Heart left ventricle (tissue), 16 donors: ENCODE results near the gene WDR88. TPM values are rescaled to one million over a fixed set of nuclear protein-coding genes. Genes with fewer than 3 reads are reported as not detected.

ENCODE experiments used
- ATAC-seq, 4 donors: fragments of 200-7000 bp; cut with Tn5 transposase; one replicate each; pipeline ENCODE4 v1.9.1; 2020 to 2022; ENCODE audit warnings: moderate library complexity in 4 of 4, mild to moderate bottlenecking in 3 of 4, moderate number of reproducible peaks in 1 of 4
- DNase-seq, 5 donors: peaks; one replicate each; pipeline ENCODE4 v3.0.0-alpha.2; 2020
- H3K27ac ChIP-seq, 12 donors: fragments of 200-600 bp; sonication (generic) in 4 of 12; one replicate each; pipeline versions ENCODE4 v1.5.0 to v1.8.0; 2016 to 2022; ENCODE audit warnings: mild to moderate bottlenecking in 2 of 12
- H3K27me3 ChIP-seq, 9 donors: fragments of 200-600 bp; sonication (generic) in 2 of 9; one replicate each; pipeline versions ENCODE4 v1.5.1 to v1.8.0; 2016 to 2022; ENCODE audit warnings: mild to moderate bottlenecking in 3 of 9
- H3K36me3 ChIP-seq, 9 donors: fragments of 200-600 bp; sonication (generic) in 2 of 9; one replicate each; pipeline versions ENCODE4 v1.5.0 to v1.8.0; 2018 to 2022; ENCODE audit warnings: mild to moderate bottlenecking in 2 of 9
- H3K4me1 ChIP-seq, 12 donors: fragments of 200-600 bp; sonication (generic) in 4 of 12; one replicate each; pipeline versions ENCODE4 v1.5.0 to v1.8.0; 2016 to 2022; ENCODE audit warnings: mild to moderate bottlenecking in 3 of 12
- H3K4me3 ChIP-seq, 12 donors: fragments of 200-600 bp; sonication (generic) in 4 of 12; one replicate each; pipeline versions ENCODE4 v1.5.0 to v1.8.0; 2017 to 2022; ENCODE audit warnings: mild to moderate bottlenecking in 9 of 12, moderate library complexity in 4 of 12
- H3K9me3 ChIP-seq, 12 donors: fragments of 200-600 bp; sonication (generic) in 4 of 12; one replicate each; pipeline versions ENCODE4 v1.5.0 to v1.8.0; 2016 to 2022; ENCODE audit warnings: mild to moderate bottlenecking in 1 of 12
- CTCF ChIP-seq, 12 donors: fragments of 200-600 bp; sonication (generic) in 4 of 12; IDR thresholded peaks; one replicate each; pipeline versions ENCODE4 v1.5.0 to v1.8.0; 2018 to 2022; ENCODE audit warnings: antibody characterized with exemption in 12 of 12, mild to moderate bottlenecking in 5 of 12
- POLR2A ChIP-seq, 2 donors: fragments of 450-650 bp; IDR thresholded peaks; one replicate each; pipeline ENCODE4 v1.6.1; 2017; ENCODE audit warnings: antibody characterized with exemption in 2 of 2, mild to moderate bottlenecking in 2 of 2, moderate library complexity in 2 of 2
- whole genome bisulfite sequencing, 4 donors: extraction: QIAGEN DNeasy Blood & Tissue Kit in 2 of 4; methylation state at CpG; one replicate each; pipeline versions ENCODE4 v1.1.5 to v1.1.7; 2013 to 2018; 5-methylcytosine and 5-hydroxymethylcytosine counted together
- intact Hi-C, 10 donors: fragments of 100-400 bp; cut with DNase I; formaldehyde crosslinking; loops; one replicate each; pipeline versions ENCODE4 v1.11.1 to v1.14.2; 2022
- polyA plus RNA-seq, 2 donors: library from polyadenylated mRNA; stranded (reverse); fragments of 200-250 nt; gene quantifications; one replicate each; pipeline ENCODE4 v1.2.3, GENCODE V29; 2013
- total RNA-seq, 9 donors: library from RNA; depleted of rRNA in 2 of 9; stranded (reverse); fragments of >200 nt in 2 of 9; fragmentation: NEBNext Ultra II Directional in 3 of 9; extraction: Animal tissue kit (Norgen Biotek cat#: 25700) in 3 of 9; gene quantifications; one replicate each; pipeline versions ENCODE4 v1.1.0 to v1.2.4, GENCODE V29; 2016 to 2023
- donor health status: ischemic (EF 13 %, LVEDD 7.1; RV severe dilation, severe dysfunction).
- donor health status: healthy with polysubstance abuse.
- donor health status: DM: no; HTN: yes; CAD: no.
- donor health status: DM: no; HTN: no; CAD: no.
- donor health status: ischemic (EF 25% LVEDD 6.9; RV normal size, moderate dysfunction).
- donor health status: ischemic (EF 25% LVEDD 5.7; RV mildly dilated, moderate dysfunction).
- donor health status: healthy.
- donor health status: DM: yes; HTN: yes; CAD: no.
- donor health status: ischemic (EF 35%, LVEDD 5.7; RV mildly dilated, moderate dysfunction).
- donor health status: nonischemic (EF 11% LVEDD 7.7; RV severe dilation, severe dysfunction).
- donor health status: DM: yes; HTN: yes; CAD: no.
- donor health status: PGD.
- donor health status: ischemic (EF 29% LVEDD 5.4; RV normal size, mild dysfunction).
- donor health status: nonischemic (EF 23%, LVEDD 6.1; RV moderate dilation, normal function).

Gene WDR88
- total and polyA plus RNA-seq, 11 donors, result 0.16 TPM; not detected in 10

GRCh38 chr19:33168528-33168927, 36.6 kb downstream of the WDR88 start:
- TF ChIP-seq POLR2A (IDR thresholded peaks at IDR 0.05), result no peak
- TF ChIP-seq CTCF (IDR thresholded peaks at IDR 0.05), result no peak

GRCh38 chr19:33171222-33171795, 39.4 kb downstream of the WDR88 start:
- intact Hi-C loops, result loop anchor here in 1 of 10 donors (10.0 kb wide), 1 partner anchor 197 kb away; the partner anchor contains the start of genes CEP89 and FAAP24
- 95 to 100% (median 98%) methylated on average over 1 of the region's 1 CpG for WGBS, 4 donors
- no peak for ATAC-seq
- Histone ChIP-seq H3K27me3 (no peaks in the 10 kb centered on the region), H3K4me1 (peaks cover 0 to 20% (median 13%) of the 10 kb centered on the region in 12 donors), H3K9me3 (peaks cover 0 to 20% (median 0%) of the 10 kb centered on the region in 12 donors), H3K36me3 (no peaks in the 10 kb centered on the region), H3K27ac (no peak overlapping the region), H3K4me3 (no peak overlapping the region)
- TF ChIP-seq CTCF (IDR thresholded peaks at IDR 0.05) (no peak), POLR2A (IDR thresholded peaks at IDR 0.05) (no peak)
- no peak for DNase-seq

More at GRCh38 chr19:33168528-33168927, 36.6 kb downstream of the WDR88 start:
- intact Hi-C loops, result no loop called here
- Histone ChIP-seq H3K36me3 (no peaks in the 10 kb centered on the region), H3K27me3 (no peaks in the 10 kb centered on the region), H3K27ac (no peak overlapping the region), H3K9me3 (peaks cover 0 to 20% (median 0%) of the 10 kb centered on the region in 12 donors), H3K4me3 (no peak overlapping the region), H3K4me1 (peaks cover 0 to 9% (median 2%) of the 10 kb centered on the region in 12 donors)
- WGBS, 4 donors, result 82 to 95% (median 91%) methylated on average over 1 of the region's 1 CpG
- DNase-seq (no peak), ATAC-seq (no peak)

- H3K4me1 ChIP-seq, result peaks cover 0 to 20% (median 13%) of the 10 kb centered on the region in 12 donors
- DNase-seq (no peak), ATAC-seq (no peak)
- H3K36me3 ChIP-seq, result no peaks in the 10 kb centered on the region
- H3K27me3 ChIP-seq, result no peaks in the 10 kb centered on the region
- no peak overlapping the region for H3K4me3 ChIP-seq
- intact Hi-C loops, result loop anchor here in 1 of 10 donors (10.0 kb wide), 1 partner anchor 197 kb away; the partner anchor contains the start of genes CEP89 and FAAP24
- 94 to 96% (median 95%) methylated on average over 6 of the region's 6 CpGs for WGBS, 4 donors
- H3K9me3 ChIP-seq, result peaks cover 0 to 20% (median 0%) of the 10 kb centered on the region in 12 donors
- TF ChIP-seq POLR2A (IDR thresholded peaks at IDR 0.05) (no peak), CTCF (IDR thresholded peaks at IDR 0.05) (no peak)
- no peak overlapping the region for H3K27ac ChIP-seq
These were observed 40.0 kb downstream of the WDR88 start for GRCh38 chr19:33171916-33172359.

- H3K36me3 ChIP-seq, result no peaks in the 10 kb centered on the region
- ATAC-seq (no peak), DNase-seq (no peak)
- H3K9me3 ChIP-seq, result no peaks in the 10 kb centered on the region
- TF ChIP-seq CTCF (IDR thresholded peaks at IDR 0.05) (no peak), POLR2A (IDR thresholded peaks at IDR 0.05) (no peak)
- peaks cover 0 to 32% (median 21%) of the 10 kb centered on the region in 12 donors for H3K4me1 ChIP-seq
- intact Hi-C loops, result loop anchor here in 1 of 10 donors (10.0 kb wide), 1 partner anchor 199 kb away; the partner anchor contains the start of genes CEP89 and FAAP24
- no peak overlapping the region for H3K4me3 ChIP-seq
- no peak overlapping the region for H3K27ac ChIP-seq
- 72 to 98% (median 78%) methylated on average over 3 to 5 of the region's 5 CpGs for WGBS, 4 donors
- H3K27me3 ChIP-seq, result no peaks in the 10 kb centered on the region
These were observed 42.3 kb downstream of the WDR88 start for GRCh38 chr19:33174186-33174585.
